Activated T-helper 17 cell treated with anti-CD3 and anti-CD28 coated beads, Interleukin-2, amount 50 U/mL, for 72 hours (primary cell): ENCODE results near the gene GAGE10. TPM values are rescaled to one million over a fixed set of nuclear protein-coding genes. Genes with fewer than 3 reads are reported as not detected.

Experiments used
- ATAC-seq: fragments of 150-1000 bp; cut with Tn5 transposase; replicated peaks from 2 replicates; pipeline ENCODE4 v1.10.0; 2021; ENCODE audit warnings: mild to moderate bottlenecking, moderate library complexity
- H3K27ac Mint-ChIP-seq: one replicate; pipeline ENCODE4 v1.8.0; 2022; ENCODE audit warnings: mixed read lengths
- H3K27me3 Mint-ChIP-seq: one replicate; pipeline ENCODE4 v1.8.0; 2022; ENCODE audit warnings: mixed read lengths
- H3K36me3 Mint-ChIP-seq: one replicate; pipeline ENCODE4 v1.8.0; 2022; ENCODE audit warnings: low read depth, mild to moderate bottlenecking, mixed read lengths
- H3K4me1 Mint-ChIP-seq: one replicate; pipeline ENCODE4 v1.8.0; 2022; ENCODE audit warnings: mixed read lengths
- H3K4me3 Mint-ChIP-seq: one replicate; pipeline ENCODE4 v1.8.0; 2022; ENCODE audit warnings: mild to moderate bottlenecking, mixed read lengths
- H3K9me3 Mint-ChIP-seq: one replicate; pipeline ENCODE4 v1.8.0; 2022; ENCODE audit warnings: mixed read lengths
- total RNA-seq, 2 donors: library from RNA; stranded (reverse); gene quantifications; one replicate each; pipeline ENCODE4 v1.2.3, GENCODE V29; 2022

The GAGE10 gene
- not detected for total RNA-seq

- peaks cover 6% of the 10 kb centered on the region for H3K36me3 Mint-ChIP-seq
- no peak within 1 kb of the TSS for H3K27ac Mint-ChIP-seq
- no peaks in the 10 kb centered on the region for H3K9me3 Mint-ChIP-seq
- no peak for ATAC-seq
- peaks cover under 1% of the 10 kb centered on the region for H3K4me1 Mint-ChIP-seq
- H3K4me3 Mint-ChIP-seq = no peak within 1 kb of the TSS
- no peaks in the 10 kb centered on the region for H3K27me3 Mint-ChIP-seq
Measured at GRCh38 chrX:49303346-49303745, at the start of gene GAGE10. GAGE10 (plus strand) TSS chrX:49303646; CDS start chrX:49304860, 1,214 bp downstream.

DNA sequence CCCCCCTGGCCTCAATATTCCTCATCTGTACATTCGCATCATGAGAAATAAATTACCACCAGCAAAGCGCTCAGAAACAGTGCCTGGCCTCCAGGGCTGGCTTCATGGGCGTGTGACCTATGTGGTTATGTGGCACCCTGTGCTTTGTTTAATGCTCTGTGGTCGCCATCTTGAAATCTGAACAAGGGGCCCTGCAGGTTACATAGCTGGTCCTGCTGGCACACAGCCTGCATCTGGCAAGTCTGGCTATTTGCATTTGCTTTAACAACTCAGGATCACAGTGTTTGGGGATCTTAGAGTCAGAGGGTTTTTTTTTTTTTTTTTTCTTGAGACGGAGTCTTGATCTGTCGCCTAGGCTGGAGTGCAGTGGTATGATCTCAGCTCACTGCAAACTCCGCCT lies 48.8 kb upstream of the GAGE10 start:
- Mint-ChIP-seq H3K27ac (no peak overlapping the region), H3K27me3 (no peaks in the 10 kb centered on the region), H3K9me3 (no peaks in the 10 kb centered on the region), H3K36me3 (peaks cover 59% of the 10 kb centered on the region), H3K4me3 (no peak overlapping the region), H3K4me1 (peaks cover 17% of the 10 kb centered on the region)
- no peak for ATAC-seq

GRCh38 chrX:49256268-49256995 lies 47.0 kb upstream of the GAGE10 start:
- Mint-ChIP-seq H3K27ac (no peak overlapping the region), H3K27me3 (no peaks in the 10 kb centered on the region), H3K9me3 (no peaks in the 10 kb centered on the region), H3K36me3 (peaks cover 61% of the 10 kb centered on the region), H3K4me1 (peaks cover 22% of the 10 kb centered on the region), H3K4me3 (no peak overlapping the region)
- ATAC-seq = no peak

DNA sequence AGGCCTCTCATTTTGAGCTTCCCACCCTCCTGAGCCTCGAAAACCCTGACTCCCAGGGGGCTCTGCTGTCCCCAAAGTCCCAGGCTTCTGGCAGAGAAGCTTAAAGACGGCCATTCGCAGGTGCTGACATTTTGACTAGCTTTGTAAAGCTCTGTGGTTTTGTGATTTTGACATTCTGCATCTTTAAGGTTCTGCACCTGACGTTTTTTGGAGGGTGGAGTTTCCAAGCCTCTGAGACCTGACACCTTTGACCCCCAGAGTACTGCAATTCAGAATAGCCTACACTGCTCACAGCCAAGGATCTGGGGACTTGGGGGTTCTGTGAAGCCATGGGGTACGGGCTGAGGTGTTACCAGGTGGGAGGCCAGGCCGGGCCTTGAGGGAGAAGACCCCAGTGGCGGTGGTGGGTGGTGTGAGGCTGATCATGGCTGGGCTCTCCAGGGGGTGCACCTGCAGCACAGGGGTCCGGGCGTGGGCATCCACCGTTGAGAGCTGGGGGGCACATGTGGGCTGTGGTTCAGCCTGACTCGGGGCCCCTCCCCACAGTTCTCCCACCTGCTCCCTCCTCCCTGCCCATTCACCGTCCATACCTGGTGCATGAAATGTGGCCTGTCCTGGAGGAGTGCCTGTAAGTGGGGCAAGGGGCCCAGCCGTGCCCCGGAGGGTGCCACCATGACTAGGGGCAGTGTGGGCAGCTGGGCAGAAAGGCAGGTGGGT lies 46.2 kb upstream of the GAGE10 start:
- H3K27me3 Mint-ChIP-seq = no peaks in the 10 kb centered on the region
- ATAC-seq = peak; percentile 4
- H3K36me3 Mint-ChIP-seq = peaks cover 61% of the 10 kb centered on the region
- no peaks in the 10 kb centered on the region for H3K9me3 Mint-ChIP-seq
- H3K27ac Mint-ChIP-seq = peak overlapping the region; percentile 54
- H3K4me1 Mint-ChIP-seq = peaks cover 26% of the 10 kb centered on the region
- H3K4me3 Mint-ChIP-seq = peak overlapping the region; percentile 26

- Mint-ChIP-seq H3K36me3 (peaks cover 62% of the 10 kb centered on the region), H3K4me1 (peaks cover 22% of the 10 kb centered on the region), H3K27me3 (no peaks in the 10 kb centered on the region), H3K4me3 (peak overlapping the region; percentile 26), H3K9me3 (no peaks in the 10 kb centered on the region), H3K27ac (peak overlapping the region; percentile 54)
- ATAC-seq = peak; percentile 42
Measured at GRCh38 chrX:49257846-49258748, 45.3 kb upstream of the GAGE10 start.

DNA sequence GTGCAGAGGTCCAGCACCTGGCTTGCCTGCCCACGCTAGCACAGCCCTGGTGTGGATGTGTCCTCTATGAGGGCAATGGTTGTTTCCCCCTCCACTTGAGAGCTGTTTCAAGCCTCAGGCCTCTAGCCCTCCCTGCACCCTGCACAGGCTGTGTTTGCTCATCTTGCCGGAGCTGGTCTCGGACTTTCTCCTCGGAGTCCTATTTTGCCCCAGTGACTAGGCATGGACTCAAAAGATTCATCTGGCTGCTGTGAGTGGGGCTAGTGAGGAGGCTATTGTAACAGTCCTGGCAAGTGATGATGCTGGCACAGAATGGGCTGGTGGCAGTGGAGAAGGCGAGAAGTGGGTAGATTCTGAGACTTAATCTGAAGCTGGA lies 44.7 kb upstream of the GAGE10 start:
- peak overlapping the region; percentile 91 for H3K4me3 Mint-ChIP-seq
- no peaks in the 10 kb centered on the region for H3K27me3 Mint-ChIP-seq
- ATAC-seq = no peak
- peaks cover 22% of the 10 kb centered on the region for H3K4me1 Mint-ChIP-seq
- H3K36me3 Mint-ChIP-seq = peaks cover 69% of the 10 kb centered on the region
- no peaks in the 10 kb centered on the region for H3K9me3 Mint-ChIP-seq
- H3K27ac Mint-ChIP-seq = peak overlapping the region; percentile 73

DNA sequence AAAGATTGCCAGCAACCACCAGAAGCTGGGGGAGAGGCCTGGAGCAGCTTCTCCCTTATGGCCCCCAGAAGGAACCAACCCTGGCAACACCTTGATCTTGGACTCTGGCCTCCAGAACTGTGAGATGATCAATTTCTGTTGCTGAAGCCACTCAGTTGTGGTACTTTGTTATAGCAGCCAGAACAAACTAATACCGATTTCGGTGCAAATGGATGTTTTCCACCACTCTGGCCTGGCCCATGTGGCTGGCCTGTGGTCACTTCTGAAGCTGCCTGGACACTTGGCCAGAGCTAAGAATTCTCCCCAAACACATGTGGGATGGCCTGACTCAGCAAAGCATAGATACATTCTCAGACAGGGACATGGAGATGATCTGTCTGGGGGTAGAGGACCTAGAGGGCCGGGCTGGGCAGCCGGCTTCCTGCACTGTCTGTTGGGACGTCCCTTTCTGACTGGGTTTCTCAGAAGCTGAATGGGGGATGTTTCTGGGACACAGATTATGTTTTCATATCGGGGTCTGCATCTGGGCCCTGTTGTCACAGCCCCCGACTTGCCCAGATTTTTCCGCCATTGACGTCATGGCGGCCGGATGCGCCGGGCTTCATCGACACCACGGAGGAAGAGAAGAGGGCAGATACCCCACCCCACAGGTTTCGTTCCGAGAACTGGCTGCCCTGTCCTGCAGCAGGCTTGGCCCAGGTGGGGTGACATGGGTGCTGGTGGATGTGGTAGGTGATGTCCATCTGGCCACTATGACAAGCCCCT lies 43.0 kb upstream of the GAGE10 start:
- H3K27me3 Mint-ChIP-seq = no peaks in the 10 kb centered on the region
- H3K27ac Mint-ChIP-seq = peak overlapping the region; percentile 54
- no peaks in the 10 kb centered on the region for H3K9me3 Mint-ChIP-seq
- peaks cover 26% of the 10 kb centered on the region for H3K4me1 Mint-ChIP-seq
- H3K4me3 Mint-ChIP-seq = peak overlapping the region; percentile 91
- no peak for ATAC-seq
- peaks cover 75% of the 10 kb centered on the region for H3K36me3 Mint-ChIP-seq

GRCh38 chrX:49262603-49263002 lies 40.8 kb upstream of the GAGE10 start:
- Mint-ChIP-seq H3K27ac (peak overlapping the region; percentile 91), H3K4me1 (peaks cover 31% of the 10 kb centered on the region), H3K4me3 (peak overlapping the region; percentile 91), H3K27me3 (no peaks in the 10 kb centered on the region), H3K9me3 (no peaks in the 10 kb centered on the region), H3K36me3 (peaks cover 65% of the 10 kb centered on the region)
- peak; percentile 31 for ATAC-seq

- Mint-ChIP-seq H3K4me3 (peak overlapping the region; percentile 91), H3K4me1 (peaks cover 36% of the 10 kb centered on the region), H3K27ac (peak overlapping the region; percentile 94), H3K27me3 (no peaks in the 10 kb centered on the region), H3K36me3 (peaks cover 64% of the 10 kb centered on the region), H3K9me3 (no peaks in the 10 kb centered on the region)
- no peak for ATAC-seq
Measured at GRCh38 chrX:49263631-49264030, 39.8 kb upstream of the GAGE10 start.

GRCh38 chrX:49264460-49264859 lies 39.0 kb upstream of the GAGE10 start, which contains the start of gene FOXP3:
FOXP3 (minus strand) TSS chrX:49264710; CDS start chrX:49258505, 6,205 bp downstream.
- Mint-ChIP-seq H3K9me3 (no peaks in the 10 kb centered on the region), H3K4me3 (peak within 1 kb of the TSS; percentile 91)

DNA sequence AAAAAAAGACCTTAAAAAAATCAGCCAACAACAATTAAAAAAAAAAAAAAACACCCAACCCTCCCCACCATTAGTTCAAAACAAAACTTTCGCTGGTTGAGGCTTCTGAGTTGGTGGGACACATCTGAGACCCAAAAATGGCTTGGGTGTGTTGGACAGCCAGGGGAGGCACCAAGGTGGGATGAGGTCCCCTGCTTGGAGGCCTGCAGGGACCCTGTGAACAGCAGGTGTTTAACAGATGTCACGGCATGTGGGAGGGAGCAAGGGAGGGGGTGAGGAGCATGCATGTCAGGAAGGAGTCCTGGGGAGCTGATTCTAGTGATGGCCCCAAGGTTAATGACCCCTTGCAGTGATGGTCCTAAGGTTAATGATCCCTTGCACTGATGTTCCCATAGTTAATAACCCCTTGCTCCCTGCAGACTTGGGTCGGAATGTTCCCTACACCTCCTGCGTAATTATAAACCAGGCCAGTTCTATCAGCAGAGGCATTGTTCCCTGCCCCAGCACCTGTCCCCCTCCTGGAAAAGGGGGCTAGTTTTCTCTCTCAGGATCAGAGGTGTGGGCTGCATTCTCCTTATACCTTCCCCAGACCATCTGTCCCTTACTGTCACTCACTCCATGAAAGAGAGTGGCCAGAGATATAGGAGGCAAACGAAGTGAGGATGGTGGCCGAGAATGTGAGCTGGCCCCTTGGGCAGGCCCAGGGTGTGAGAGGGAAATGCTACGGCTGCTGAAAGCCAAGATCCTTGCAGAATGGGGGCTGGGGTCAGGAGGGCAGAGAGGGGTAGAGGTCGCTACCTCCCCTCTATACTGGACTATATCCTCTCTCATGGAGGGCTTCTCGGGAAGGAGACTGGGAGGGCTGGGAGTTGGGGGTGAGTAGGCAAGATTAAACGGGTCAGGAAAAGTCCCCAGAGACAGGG lies 36.7 kb upstream of the GAGE10 start:
- no peaks in the 10 kb centered on the region for H3K27me3 Mint-ChIP-seq
- peaks cover 50% of the 10 kb centered on the region for H3K36me3 Mint-ChIP-seq
- H3K27ac Mint-ChIP-seq = peak overlapping the region; percentile 100
- no peaks in the 10 kb centered on the region for H3K9me3 Mint-ChIP-seq
- no peak for ATAC-seq
- peak overlapping the region; percentile 88 for H3K4me3 Mint-ChIP-seq
- peaks cover 26% of the 10 kb centered on the region for H3K4me1 Mint-ChIP-seq

More at GRCh38 chrX:49264460-49264859, 39.0 kb upstream of the GAGE10 start, which contains the start of gene FOXP3:
- peak within 1 kb of the TSS; percentile 94 for H3K27ac Mint-ChIP-seq
- H3K4me1 Mint-ChIP-seq = peaks cover 28% of the 10 kb centered on the region
- peak; percentile 7 for ATAC-seq
- H3K27me3 Mint-ChIP-seq = no peaks in the 10 kb centered on the region
- H3K36me3 Mint-ChIP-seq = peaks cover 60% of the 10 kb centered on the region

DNA sequence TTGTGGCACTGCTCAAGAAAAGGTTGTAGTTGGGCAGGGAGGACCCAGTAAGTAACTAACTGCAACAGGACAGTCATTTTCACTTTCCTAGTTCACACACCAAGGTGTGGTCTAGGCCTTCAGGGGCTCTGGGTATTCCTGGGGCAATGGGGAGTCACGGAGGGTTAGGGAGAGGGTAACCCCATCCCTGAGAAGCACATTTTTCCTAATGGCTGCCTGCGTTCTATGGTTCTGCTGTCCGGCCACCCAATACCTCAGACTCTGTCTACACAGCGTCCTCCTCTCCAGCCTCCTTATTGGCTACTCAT lies 34.8 kb upstream of the GAGE10 start:
- Mint-ChIP-seq H3K4me1 (peaks cover 29% of the 10 kb centered on the region), H3K27me3 (no peaks in the 10 kb centered on the region), H3K9me3 (no peaks in the 10 kb centered on the region), H3K27ac (peak overlapping the region; percentile 100), H3K36me3 (peaks cover 50% of the 10 kb centered on the region), H3K4me3 (peak overlapping the region; percentile 88)
- ATAC-seq = no peak
